ENCODE data around the gene SFMBT1. TPM values are rescaled to one million over a fixed set of nuclear protein-coding genes. Genes with fewer than 3 reads are reported as not detected.

The SFMBT1 gene
- total RNA-seq, 1 experiment from 2014 or later: 1.4 TPM

- Histone ChIP-seq H3K27ac (ENCODE audit: low read depth, low read length, poor library complexity, severe bottlenecking) (no peak overlapping the region), H3K27me3 (replicated peaks; ENCODE audit: insufficient read depth, low read depth, low read length, poor library complexity) (no peaks in the 10 kb centered on the region), H3K4me3 (ENCODE audit: low read depth, low read length, poor library complexity, severe bottlenecking) (no peak overlapping the region), H3K9me3 (ENCODE audit: low read depth, low read length, poor library complexity, severe bottlenecking) (no peaks in the 10 kb centered on the region), H3K36me3 (ENCODE audit: insufficient read depth, low read length, poor library complexity, severe bottlenecking) (no peaks in the 10 kb centered on the region), H3K4me1 (ENCODE audit: insufficient read depth, low read length, poor library complexity, severe bottlenecking) (no peaks in the 10 kb centered on the region)
- BruUV-seq (replicated peaks): no TSS peak
- no peak for TF ChIP-seq EZH2 (IDR thresholded peaks at IDR 0.05; ENCODE audit: borderline replicate concordance, low read depth, low read length, poor library complexity, severe bottlenecking)
- no peak for TF ChIP-seq CTCF (conservative IDR thresholded peaks at IDR 0.05; ENCODE audit: low read depth, low read length)
- DNase-seq (ENCODE audit: low spot score): no peak
- ChIA-PET CTCF (no interaction called here), POLR2A (ENCODE audit: low non-redundant PET) (no interaction called here)
- intact Hi-C loops (cut with micrococcal nuclease; ENCODE audit: unreplicated experiment): no loop called here
Measured at GRCh38 chr3:52887166-52887565, 158.7 kb downstream of the SFMBT1 start.

GRCh38 chr3:52886049-52886730 lies 159.7 kb downstream of the SFMBT1 start:
- no peaks in the 10 kb centered on the region for H3K36me3 ChIP-seq (ENCODE audit: insufficient read depth, low read length, poor library complexity, severe bottlenecking)
- POLR2A ChIA-PET (ENCODE audit: low non-redundant PET): no interaction called here
- no peak for TF ChIP-seq CTCF (conservative IDR thresholded peaks at IDR 0.05; ENCODE audit: low read depth, low read length)
- no peak for TF ChIP-seq EZH2 (IDR thresholded peaks at IDR 0.05; ENCODE audit: borderline replicate concordance, low read depth, low read length, poor library complexity, severe bottlenecking)
- H3K27ac ChIP-seq (ENCODE audit: low read depth, low read length, poor library complexity, severe bottlenecking): no peak overlapping the region
- CTCF ChIA-PET: no interaction called here
- no peaks in the 10 kb centered on the region for H3K9me3 ChIP-seq (ENCODE audit: low read depth, low read length, poor library complexity, severe bottlenecking)
- H3K4me1 ChIP-seq (ENCODE audit: insufficient read depth, low read length, poor library complexity, severe bottlenecking): no peaks in the 10 kb centered on the region
- intact Hi-C loops (cut with micrococcal nuclease; ENCODE audit: unreplicated experiment): no loop called here
- H3K27me3 ChIP-seq (replicated peaks; ENCODE audit: insufficient read depth, low read depth, low read length, poor library complexity): no peaks in the 10 kb centered on the region
- H3K4me3 ChIP-seq (ENCODE audit: low read depth, low read length, poor library complexity, severe bottlenecking): no peak overlapping the region
- DNase-seq (ENCODE audit: low spot score): no peak
- no TSS peak for BruUV-seq (replicated peaks)

- Histone ChIP-seq H3K27me3 (replicated peaks; ENCODE audit: insufficient read depth, low read depth, low read length, poor library complexity) (no peaks in the 10 kb centered on the region), H3K4me3 (ENCODE audit: low read depth, low read length, poor library complexity, severe bottlenecking) (no peak overlapping the region), H3K36me3 (ENCODE audit: insufficient read depth, low read length, poor library complexity, severe bottlenecking) (no peaks in the 10 kb centered on the region), H3K4me1 (ENCODE audit: insufficient read depth, low read length, poor library complexity, severe bottlenecking) (no peaks in the 10 kb centered on the region), H3K9me3 (ENCODE audit: low read depth, low read length, poor library complexity, severe bottlenecking) (no peaks in the 10 kb centered on the region), H3K27ac (ENCODE audit: low read depth, low read length, poor library complexity, severe bottlenecking) (no peak overlapping the region)
- ChIA-PET CTCF (no interaction called here), POLR2A (ENCODE audit: low non-redundant PET) (no interaction called here)
- TF ChIP-seq CTCF (conservative IDR thresholded peaks at IDR 0.05; ENCODE audit: low read depth, low read length) (no peak), EZH2 (IDR thresholded peaks at IDR 0.05; ENCODE audit: borderline replicate concordance, low read depth, low read length, poor library complexity, severe bottlenecking) (no peak)
- no peak for DNase-seq (ENCODE audit: low spot score)
- BruUV-seq (replicated peaks): no TSS peak
- intact Hi-C loops (cut with micrococcal nuclease; ENCODE audit: unreplicated experiment): no loop called here
Measured at GRCh38 chr3:52882377-52882776, 163.5 kb downstream of the SFMBT1 start.
